Lung microvascular endothelial cell (primary cell): ENCODE results near the gene BCAP31. TPM values are rescaled to one million over a fixed set of nuclear protein-coding genes. Genes with fewer than 3 reads are reported as not detected.
"Not testable (repeated sequence)": the region's sequence is repeated elsewhere in the genome, so short reads cannot be mapped to it uniquely, and the experiment has no call there.

ENCODE experiments used
- DNase-seq, 2 donors: peaks; one replicate each; pipeline versions ENCODE4 v3.0.0 to v3.0.0-alpha.2; 2010; ENCODE audit warnings: low read depth in 2 of 2
- total RNA-seq: library from RNA; depleted of rRNA; stranded (reverse); fragments of >200 nt; gene quantifications from 2 replicates; pipeline ENCODE4 v1.2.1, GENCODE V29; 2014

BCAP31 gene
- total RNA-seq, 1 donor from 2014 or later, result 400 TPM

- DNase-seq, result no peak
These were observed 39.2 kb upstream of the BCAP31 start for GRCh38 chrX:153763298-153763932.

DNA sequence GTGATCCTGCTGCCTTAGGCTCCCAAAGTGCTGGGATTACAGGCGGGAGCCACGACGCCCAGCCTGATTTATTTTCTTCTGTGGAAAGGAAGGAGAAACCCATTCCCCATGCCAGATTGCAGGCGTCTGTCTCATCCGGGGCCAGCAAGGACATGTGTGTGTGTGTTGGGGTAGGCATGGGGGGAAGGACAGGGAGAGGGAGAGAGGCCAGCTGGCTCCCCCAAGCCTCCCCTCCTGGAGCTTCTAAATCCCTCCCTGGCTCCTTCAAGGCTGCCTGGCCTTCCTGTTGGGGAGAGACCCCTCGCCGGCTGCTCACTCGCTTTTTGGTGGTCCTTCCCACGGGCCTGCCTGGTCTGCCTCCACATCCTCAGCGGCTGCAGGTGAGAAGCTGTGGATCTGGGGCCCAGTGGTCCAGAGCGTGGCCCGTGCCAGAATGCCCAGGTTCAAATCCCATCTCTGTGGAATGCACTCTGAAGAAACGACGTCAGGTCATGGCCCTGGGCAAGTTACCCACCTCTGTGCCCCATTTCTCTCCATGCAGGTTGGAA, 38.5 kb upstream of the BCAP31 start:
- DNase-seq, result no peak

GRCh38 chrX:153761863-153762262, 37.7 kb upstream of the BCAP31 start:
- no peak for DNase-seq

- no peak for DNase-seq
These were observed 30.9 kb upstream of the BCAP31 start for GRCh38 chrX:153755136-153755535.

- DNase-seq, result no peak
These were observed 26.1 kb upstream of the BCAP31 start for GRCh38 chrX:153750127-153750774.

DNA sequence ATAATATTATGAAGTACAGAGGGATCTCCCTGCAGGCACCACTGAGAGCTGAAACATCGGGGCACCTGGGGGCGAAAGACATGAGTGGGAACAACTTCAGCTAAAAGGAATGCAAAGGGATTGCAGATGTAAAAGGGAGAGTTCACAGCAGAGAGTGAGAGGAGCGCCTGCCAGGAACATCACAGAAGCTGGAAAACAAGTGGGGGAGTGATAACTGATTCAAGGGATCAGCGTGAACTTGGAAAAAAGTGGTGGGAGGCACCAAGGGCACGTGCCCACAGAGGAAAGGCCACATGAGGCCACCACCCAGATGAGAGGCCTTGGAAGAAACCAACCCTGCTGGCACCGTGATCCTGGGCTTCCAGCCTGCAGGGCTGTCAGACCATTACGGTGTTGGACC, 24.8 kb upstream of the BCAP31 start:
- DNase-seq, result not testable (repeated sequence)

- not testable (repeated sequence) for DNase-seq
These were observed 22.8 kb upstream of the BCAP31 start for GRCh38 chrX:153746991-153747390.

DNA sequence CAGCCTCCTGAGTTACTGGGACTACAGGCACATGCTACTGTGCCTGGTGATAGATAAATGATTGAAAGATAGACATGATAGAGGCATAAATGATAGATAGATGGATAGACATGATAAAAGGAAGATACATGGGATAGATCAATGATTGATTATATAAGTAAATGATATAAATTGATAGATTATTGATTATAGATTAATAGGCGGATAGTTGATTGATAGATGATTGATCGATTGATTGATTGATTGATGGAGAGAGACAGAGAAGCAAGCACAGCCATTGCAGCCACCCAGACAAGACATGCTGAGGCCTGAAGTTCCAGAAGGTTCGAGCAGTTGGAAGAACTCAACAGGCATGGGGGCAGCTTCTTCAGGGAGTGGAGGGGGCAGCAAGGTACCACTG, 22.2 kb upstream of the BCAP31 start:
- no peak for DNase-seq

DNA sequence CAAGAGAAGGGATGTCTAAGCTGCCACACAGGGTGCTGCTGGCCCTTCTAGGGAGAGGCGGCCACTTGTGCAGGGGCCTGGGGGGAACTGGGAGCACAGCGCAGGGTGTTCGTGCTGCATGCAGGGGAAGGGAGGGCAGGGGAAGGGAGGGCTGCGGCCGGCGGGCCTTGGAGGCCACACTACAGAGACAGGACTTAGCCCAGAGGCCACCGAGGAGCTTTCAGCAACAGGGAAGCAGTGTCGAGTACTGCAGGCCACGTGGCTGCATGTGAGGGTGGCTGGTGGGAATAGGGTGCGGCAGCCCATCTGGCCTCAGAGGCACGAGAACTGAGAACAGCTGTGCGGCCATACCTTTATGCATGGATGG, 20.9 kb upstream of the BCAP31 start:
- not testable (repeated sequence) for DNase-seq

DNA sequence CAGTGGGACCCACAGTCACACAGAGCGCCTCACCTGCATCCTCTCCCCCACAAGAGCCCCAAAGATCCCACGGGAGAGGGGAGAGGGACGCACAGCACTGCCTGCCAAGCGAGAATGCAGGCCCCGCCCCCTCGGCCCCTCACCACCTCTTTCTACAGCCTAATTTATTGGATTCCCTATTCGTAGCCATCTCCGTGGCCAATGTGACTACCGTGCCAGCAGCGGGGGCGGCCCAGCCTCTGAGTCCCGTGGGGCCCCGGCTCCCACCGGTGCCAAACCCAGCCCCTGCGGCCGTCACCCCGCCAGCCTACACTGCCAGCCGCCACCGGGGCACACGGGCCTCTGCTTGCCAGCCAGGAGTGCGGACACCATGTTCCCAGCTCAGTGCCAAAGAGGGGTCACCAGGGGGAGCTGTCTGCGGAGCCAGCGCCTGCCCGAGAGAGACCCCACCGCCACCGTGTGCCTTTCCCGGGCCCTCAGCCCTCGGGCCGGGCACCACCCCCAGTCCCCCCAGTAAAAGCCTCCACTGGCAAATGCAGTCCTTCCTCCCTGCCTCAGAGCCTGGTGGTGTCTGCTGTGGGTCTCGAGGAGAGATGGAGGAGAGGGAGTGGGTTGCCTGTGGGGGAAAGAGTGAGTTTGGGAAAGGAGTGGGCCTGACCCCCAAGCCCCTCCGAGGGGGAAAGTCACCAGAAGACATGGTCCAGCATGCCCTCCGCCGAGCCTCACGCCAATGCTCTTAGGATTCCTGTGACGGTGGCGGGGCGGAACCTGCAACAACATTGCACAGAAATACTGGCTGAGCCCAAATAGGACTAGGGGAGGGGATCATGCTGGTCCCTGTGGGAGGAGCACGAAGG, 20.3 kb upstream of the BCAP31 start:
- DNase-seq, result peak; percentile 21 to 39

DNA sequence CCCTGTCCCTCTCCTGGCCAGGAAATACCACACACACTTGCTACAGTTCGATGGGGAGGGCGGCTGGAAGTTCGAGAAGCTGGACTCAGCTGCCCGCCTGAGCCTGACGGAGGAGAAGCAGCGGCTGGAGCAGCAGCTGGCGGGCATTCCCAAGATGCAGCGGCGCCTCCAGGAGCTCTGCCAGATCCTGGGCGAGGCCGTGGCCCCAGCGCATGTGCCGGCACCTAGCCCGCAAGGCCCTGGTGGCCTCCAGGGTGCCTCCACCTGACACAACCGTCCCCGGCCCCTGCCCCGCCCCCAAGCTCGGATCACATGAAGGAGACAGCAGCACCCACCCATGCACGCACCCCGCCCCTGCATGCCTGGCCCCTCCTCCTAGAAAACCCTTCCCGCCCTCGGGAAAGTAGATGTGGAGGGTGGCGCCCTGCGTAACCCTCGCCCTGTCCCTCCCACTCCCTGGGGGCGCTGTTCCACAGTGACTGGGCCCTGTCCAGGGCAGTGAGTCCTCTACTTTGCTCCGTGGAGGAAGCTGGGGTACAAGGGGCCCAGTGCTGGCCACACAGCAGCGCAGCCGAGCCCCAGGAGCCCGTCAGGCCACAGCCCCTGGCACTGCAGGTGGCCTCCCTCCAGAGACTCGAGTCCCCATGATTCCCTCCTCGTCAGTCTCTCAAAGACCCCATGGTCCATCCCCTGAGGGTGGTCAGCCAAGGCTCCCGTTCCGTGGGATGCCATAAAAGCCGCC, 19.5 kb upstream of the BCAP31 start:
- not testable (repeated sequence) for DNase-seq

- DNase-seq, result not testable (repeated sequence)
These were observed 18.7 kb upstream of the BCAP31 start for GRCh38 chrX:153742796-153743467.

DNA sequence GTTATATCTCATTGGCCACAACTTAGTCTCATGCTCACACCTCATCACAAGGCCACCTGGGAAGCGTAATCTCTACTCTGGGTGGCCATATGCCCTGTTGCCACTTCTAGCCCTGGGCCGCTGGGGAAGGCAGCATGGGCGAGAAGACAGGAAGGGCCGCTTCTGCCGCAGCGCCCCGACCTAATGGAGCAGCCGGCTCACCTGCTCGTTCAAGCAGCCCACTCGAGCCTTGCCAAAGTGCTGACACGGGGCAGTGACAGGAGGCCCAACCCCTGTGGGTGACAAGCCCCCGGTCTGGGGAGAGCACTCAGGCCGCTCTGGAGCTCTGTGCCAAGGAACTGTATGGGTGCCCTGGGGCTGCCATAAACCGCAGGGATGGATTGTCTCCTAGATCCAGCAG, 17.9 kb upstream of the BCAP31 start:
- not testable (repeated sequence) for DNase-seq

DNA sequence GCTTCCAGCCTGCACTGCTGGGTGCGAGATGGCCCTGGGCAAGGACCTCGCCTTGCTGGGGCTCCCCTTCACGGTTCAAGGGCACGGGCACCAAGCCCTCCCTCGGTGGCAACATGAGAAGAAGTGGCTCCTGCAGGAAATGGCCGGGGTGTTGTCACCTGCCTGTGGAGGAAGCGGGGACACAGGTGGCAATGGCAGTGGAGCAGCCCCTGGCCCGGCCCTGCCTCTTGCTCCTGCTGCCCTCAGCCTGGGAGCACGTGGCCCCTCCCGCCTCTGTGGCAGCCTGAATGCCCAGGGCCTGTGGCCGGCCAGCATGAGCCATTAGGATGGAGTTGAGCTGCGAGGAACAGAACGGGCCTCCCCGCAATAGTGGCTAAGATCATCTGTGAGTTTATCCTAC, 17.3 kb upstream of the BCAP31 start:
- no peak for DNase-seq

DNA sequence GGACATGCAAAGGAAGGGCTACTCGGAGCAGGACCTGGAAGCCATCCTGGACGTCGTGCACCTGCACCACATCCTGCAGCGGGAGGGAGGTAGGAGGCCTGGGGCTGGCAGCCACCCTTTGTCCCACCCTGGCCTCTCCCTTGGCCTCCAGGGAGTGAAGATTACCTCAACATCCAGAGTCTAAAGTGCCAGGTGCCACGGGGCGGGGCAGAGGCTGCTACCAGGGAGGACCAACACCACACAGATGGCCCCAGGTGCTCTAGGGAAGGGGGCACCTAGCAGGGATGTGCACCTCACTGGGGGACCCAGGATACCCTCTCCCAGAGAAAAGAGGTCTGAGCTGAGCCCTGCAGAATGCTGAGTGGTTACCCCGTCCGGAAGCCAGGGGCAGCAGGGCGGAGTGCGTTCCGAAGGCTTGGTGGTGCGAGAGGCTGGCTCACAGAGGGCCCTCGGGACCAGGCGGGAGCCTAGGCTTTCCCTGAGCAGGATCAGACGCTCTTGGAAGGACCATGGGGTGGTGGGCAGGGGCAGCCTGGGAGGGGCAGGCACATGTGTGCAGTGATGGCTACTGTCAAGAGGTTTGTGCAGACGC, 16.5 kb upstream of the BCAP31 start:
- DNase-seq, result no peak

- DNase-seq, result no peak
These were observed 15.7 kb upstream of the BCAP31 start for GRCh38 chrX:153739754-153740486.

DNA sequence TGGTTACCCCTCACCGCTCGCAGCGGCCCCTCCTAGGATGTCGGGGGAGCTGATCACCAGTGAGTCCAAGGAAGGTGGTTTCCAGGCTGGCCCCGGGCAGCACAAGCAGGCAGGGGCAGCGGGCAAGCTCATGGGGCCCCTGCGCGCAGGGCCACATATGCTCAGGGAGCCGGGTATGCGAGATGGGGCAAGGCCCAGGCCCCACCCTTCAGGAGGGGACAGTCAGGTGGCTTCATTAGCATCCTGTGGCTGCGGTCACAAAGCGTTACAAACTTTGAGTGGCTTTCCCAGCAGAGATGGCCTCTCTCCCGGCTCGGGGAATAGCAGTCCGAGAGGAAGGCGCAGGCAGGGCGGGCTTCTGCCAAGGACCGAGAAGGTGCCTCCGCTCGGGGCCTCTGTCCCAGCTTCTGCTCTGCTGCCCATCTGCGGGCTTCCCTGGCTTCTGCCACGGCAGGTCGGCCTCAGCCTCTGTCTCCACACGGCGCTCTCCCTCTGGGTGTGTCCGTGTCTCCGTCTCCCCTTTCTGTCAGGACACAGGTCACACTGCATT, 13.9 kb upstream of the BCAP31 start:
- DNase-seq, result no peak

- no peak for DNase-seq
These were observed 12.8 kb upstream of the BCAP31 start for GRCh38 chrX:153736871-153737441.
